ENCODE data around the gene CELA3A.

- TF ChIP-seq CTCF (IDR thresholded peaks at IDR 0.05; ENCODE audit: low read depth, low read length) (no peak), EZH2phosphoT487 (IDR thresholded peaks at IDR 0.05; ENCODE audit: low read depth) (no peak)
Measured at GRCh38 chr1:22031214-22031962, 29.9 kb downstream of the CELA3A start.

Data from OCI-LY3 (cell line).